Endometrial microvascular endothelial cells (primary cell): ENCODE measurements around the gene CA7. TPM values are rescaled to one million over a fixed set of nuclear protein-coding genes. Genes with fewer than 3 reads are reported as not detected.

Source experiments
- in situ Hi-C: cut with HindIII; loops from 2 replicates; pipeline ENCODE4 v1.10.0; 2017; ENCODE audit warnings: low sequenced_read_pairs, low pct_unique_long_range_greater_than_20kb; ENCODE audit errors: inconsistent ontology term
- total RNA-seq: library from RNA; depleted of rRNA; stranded (reverse); fragments of >200 nt; gene quantifications from one replicate; pipeline ENCODE4 v1.2.3, GENCODE V29; 2015; ENCODE audit errors: inconsistent ontology term

Gene CA7
- total RNA-seq, 1 donor from 2014 or later = not detected

DNA sequence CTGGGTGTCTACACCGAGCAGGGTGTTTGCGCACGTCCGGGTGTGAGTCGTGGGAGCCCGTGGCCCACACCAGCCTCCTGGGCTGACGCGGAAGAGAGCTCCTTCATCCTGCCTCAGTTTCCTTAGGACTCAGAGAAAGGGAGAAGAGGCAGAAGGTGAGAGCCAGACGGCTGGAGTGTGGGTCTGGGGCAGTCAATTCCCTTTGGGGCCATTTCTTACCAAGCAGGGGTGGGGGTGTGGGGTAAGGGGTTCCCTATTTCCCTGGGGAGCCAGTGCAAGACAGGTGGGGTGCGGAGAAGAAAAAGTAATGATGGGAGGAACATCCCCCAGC is 831 bp downstream of the CA7 start:
- in situ Hi-C loops = no loop called here

- in situ Hi-C loops = no loop called here
Measured at GRCh38 chr16:66845791-66846221, 1.6 kb downstream of the CA7 start.

DNA sequence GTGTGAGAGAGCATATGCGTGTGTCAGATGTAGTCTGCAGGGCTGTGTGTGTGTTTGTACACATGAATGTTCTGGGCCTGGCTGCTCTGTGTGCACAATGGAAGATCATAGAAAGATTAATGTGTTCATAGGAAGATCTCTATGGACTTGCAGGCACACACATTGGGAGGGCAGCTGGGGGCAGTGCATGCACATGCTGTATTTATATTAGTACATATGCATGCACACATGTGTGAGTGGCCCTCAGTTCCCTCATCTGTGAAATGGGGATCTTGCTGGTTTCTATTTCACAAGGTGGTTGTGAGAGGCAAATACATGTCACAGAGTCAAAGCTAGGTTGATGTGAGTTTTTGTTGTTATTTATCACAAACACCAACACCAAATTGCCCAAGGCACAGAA is 2.1 kb downstream of the CA7 start:
- in situ Hi-C loops = no loop called here

- in situ Hi-C loops = no loop called here
Measured at GRCh38 chr16:66846831-66847230, 2.6 kb downstream of the CA7 start.

DNA sequence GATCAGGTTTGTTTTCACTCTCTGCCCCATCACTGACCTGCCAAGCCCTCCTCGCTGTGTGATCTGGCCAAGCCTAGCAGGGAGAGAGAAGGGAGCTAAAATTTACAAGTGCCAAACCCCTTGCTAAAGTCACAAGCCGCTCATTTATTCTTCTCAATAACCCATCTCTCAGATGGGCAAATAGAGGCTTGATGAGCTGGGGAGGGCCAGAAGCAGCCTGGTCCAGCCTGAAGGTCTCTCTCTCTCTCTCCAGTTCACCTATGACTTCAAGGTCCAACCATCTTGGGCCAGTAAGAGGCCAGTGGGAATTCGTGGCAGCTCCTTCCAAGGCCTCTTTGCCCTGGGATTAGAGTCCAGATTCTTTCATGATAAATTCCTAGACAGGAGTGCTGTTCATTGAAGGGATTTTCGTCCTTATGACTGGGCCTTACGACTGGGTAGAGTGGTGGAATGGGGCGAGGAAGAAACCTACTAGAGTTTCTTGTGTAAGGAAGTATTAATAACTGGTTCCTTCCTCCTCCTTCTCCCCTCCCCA is 3.4 kb downstream of the CA7 start:
- in situ Hi-C loops = no loop called here

- in situ Hi-C loops = no loop called here
Measured at GRCh38 chr16:66848172-66848571, 4.0 kb downstream of the CA7 start.

DNA sequence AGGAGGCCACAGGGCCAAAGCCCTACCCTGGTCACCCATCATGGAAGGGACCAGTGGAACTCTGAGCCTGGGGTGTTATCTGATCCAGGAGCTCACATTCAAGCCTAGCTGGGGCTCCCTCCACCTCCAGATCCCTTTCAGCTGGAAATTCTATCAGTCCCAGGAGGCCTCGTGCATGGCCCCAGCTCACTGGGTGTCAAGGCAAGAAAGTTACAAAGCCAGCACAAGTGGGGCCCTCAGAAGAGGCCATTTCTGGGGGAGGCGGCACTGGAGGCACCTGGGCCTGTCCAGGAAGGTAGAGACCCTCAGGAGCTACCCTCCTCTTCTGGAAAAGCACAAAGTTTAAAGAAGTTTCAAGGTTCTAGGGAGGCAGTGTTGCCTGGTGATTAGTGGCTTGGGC is 4.8 kb downstream of the CA7 start:
- in situ Hi-C loops = no loop called here

GRCh38 chr16:66849549-66849948 is 5.3 kb downstream of the CA7 start:
- in situ Hi-C loops = no loop called here

GRCh38 chr16:66850115-66850815 is 6.1 kb downstream of the CA7 start:
- in situ Hi-C loops = no loop called here

GRCh38 chr16:66851166-66851964 is 7.2 kb downstream of the CA7 start:
- in situ Hi-C loops = no loop called here

GRCh38 chr16:66853261-66854139 is 9.3 kb downstream of the CA7 start:
- in situ Hi-C loops = no loop called here

DNA sequence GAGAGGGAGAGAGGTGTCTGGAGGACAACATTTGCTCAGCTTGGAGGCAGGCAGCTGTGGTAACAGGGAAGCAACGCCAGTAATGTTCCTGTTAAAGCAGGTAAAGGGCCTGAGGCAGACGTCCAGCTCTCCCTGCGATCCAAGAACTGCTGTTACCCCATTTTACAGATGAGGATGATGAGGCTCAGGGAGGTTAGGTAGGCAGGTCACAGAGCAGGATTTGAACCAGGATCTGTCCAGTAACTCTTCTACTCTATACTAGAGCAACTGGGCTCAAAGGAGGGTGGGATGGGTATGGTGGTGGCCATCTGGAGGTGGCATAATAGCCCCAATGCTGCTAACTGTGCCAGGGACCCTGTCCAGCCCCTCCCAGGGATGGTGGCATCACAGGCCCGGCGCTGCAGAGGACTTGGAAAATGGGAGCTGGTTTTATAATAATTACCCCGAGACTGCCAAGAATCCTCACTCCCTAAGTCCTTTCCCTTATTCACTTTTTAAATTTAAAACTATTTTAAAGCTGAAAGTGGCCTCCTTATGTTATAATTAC is 12.0 kb downstream of the CA7 start:
- in situ Hi-C loops = no loop called here

DNA sequence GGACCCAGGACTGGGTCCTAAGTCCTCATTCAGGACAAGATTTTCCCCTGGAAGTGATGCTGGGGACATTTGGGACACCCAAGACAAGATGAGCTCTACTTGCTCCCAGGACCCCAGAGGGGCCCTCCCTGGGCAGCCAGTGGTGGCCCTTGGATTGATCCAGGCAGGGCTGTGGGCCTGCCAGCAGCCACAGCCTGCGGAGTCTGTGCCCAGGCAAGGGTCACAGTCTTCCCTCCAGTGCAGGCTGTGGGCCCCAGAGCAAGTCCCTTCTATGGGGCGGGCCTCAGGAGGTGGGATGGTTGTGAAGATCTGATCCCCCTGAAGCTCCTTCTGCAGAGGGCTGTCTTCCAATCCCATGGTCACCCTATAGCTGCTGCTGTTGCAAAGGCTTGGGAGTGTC is 12.6 kb downstream of the CA7 start:
- in situ Hi-C loops = no loop called here

DNA sequence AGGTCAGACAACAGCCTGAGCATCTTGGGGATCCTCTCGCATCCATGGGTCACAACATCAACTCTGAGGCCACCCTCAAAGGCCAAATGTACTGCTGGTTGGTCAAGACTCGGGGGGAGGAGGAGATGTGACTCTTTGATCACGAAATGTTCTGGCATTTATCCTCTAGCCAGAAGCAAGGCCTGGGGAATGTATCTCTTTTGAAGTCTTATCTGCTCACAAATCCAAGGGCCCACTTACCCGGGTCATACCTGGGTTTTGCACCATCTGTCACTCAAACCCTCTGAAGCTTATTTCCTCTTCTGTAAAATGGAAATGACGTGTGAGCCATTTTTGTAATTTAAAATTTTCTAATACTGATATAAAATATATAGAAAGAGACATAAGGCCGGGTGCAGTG is 13.2 kb downstream of the CA7 start:
- in situ Hi-C loops = no loop called here

GRCh38 chr16:66858740-66859396 is 14.7 kb downstream of the CA7 start:
- in situ Hi-C loops = no loop called here

DNA sequence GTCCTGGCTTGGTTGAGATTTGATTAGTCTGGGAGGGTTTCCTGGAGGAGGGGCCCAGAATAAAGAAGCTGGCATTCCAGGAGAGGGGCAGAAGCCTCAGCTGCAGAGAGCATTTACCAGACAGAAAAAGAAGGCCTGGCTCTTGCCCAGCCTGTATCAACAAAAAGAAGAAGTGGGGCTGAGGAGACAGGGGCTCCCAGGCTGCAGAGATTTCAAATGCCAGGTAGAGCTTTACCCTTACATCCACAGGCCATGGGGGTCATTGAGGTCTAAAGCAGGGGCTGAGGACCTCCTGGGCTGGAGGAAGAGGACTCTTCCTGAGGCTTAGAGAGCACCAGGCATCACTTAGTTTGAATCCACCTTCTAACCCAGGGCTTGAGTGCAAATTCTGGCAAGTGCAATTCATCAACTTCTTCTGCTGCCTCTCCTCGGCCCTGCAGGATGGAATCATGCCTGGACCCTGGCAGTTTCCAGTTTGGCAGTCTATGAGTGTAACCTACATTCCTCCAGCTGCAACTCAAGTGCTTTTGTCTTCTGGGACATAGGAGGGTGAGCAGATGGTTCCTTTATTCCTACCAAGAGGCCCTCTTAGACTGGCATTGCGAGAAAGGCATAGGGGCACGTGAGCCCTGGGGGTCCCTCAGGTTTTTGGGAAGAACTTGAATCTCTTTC is 15.3 kb downstream of the CA7 start:
- in situ Hi-C loops = no loop called here

GRCh38 chr16:66862023-66862520 is 17.9 kb downstream of the CA7 start:
- in situ Hi-C loops = no loop called here

DNA sequence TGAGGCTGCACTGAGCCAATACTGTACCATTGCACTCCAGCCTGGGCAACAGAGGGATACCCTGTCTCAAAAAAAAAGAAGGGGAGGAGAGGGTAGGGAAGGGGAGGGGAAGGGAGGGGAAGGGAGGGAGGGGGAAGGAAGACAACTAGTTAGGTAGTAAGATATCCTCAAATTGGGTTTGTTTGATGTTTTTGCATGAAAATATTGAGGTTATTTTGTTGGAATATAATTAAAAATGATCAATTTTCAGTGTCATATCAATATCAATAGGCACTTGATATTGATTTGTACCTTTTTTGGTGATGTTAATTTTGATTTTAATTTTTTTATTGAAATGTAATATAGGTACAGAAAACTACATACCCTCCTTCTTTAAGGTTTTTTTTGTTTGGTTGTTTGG is 19.5 kb downstream of the CA7 start:
- in situ Hi-C loops = no loop called here
